Endothelial cell of umbilical vein (primary cell): Measurements from ENCODE around the gene MAP7D2. TPM values are rescaled to one million over a fixed set of nuclear protein-coding genes. Genes with fewer than 3 reads are reported as not detected.
A peak's percentile ranks its signal among the peaks of the same experiment; 100 is the strongest.

Experiments
- BruUV-seq: library from RNA; stranded (reverse); fragments of 400-500 nt; replicated peaks from 2 replicates; lab custom pipeline; 2021; lab: Mats Ljungman, UMichigan
- CTCF ChIA-PET: fragments of 300-600, 350-600 bp; sonication (Branson Sonifier 250); formaldehyde crosslinking; loops from one replicate; lab custom pipeline; 2021; ENCODE audit warnings: antibody characterized with exemption, inconsistent platforms; lab: Charles Lee
- POLR2A ChIA-PET: fragments of 300-600, 350-600 bp; sonication (Branson Sonifier 250); formaldehyde crosslinking; loops from one replicate; lab custom pipeline; 2021; ENCODE audit warnings: antibody characterized with exemption, inconsistent platforms; lab: Charles Lee
- DNase-seq: peaks from one replicate; pipeline ENCODE4 v3.0.0-alpha.2; 2011; ENCODE audit warnings: low read depth, low spot score
- FAIRE-seq: peaks from 2 replicates; lab custom pipeline; 2011; peaks lifted over from hg19 to GRCh38; lab: Jason Lieb, UNC
- H2AFZ ChIP-seq: 2 replicates; pipeline ENCODE4 v1.6.0; 2012; ENCODE audit warnings: low read depth, low read length, control low read depth, inconsistent platforms
- H3K27ac ChIP-seq: 2 replicates; pipeline ENCODE4 v1.5.1; 2011; ENCODE audit warnings: low read depth, mild to moderate bottlenecking, control low read depth, low read length, moderate library complexity; ENCODE audit not compliant: insufficient read depth
- H3K27me3 ChIP-seq, 2 experiments: 2 replicates each; pipeline versions ENCODE4 v1.6.0 to v1.6.1; 2011; ENCODE audit warnings: low read length in 2 of 2, mixed read lengths in 1 of 2; ENCODE audit not compliant: control insufficient read depth in 2 of 2, insufficient read depth in 2 of 2
- H3K36me3 ChIP-seq, 2 experiments: 2 replicates in 1 of 2; 3 replicates in 1 of 2; pipeline ENCODE4 v1.5.1; 2011; ENCODE audit warnings: low read length in 2 of 2, mild to moderate bottlenecking in 1 of 2, moderate library complexity in 1 of 2; ENCODE audit not compliant: control insufficient read depth in 2 of 2, insufficient read depth in 2 of 2; ENCODE audit errors: extremely low read depth in 1 of 2
- H3K4me1 ChIP-seq: 3 replicates; pipeline ENCODE4 v1.5.1; 2011; ENCODE audit warnings: mild to moderate bottlenecking, low read length; ENCODE audit not compliant: control insufficient read depth, insufficient read depth; ENCODE audit errors: extremely low read depth
- H3K4me2 ChIP-seq: 2 replicates; pipeline ENCODE4 v1.6.1; 2011; ENCODE audit warnings: low read length, control low read depth, mixed read lengths; ENCODE audit not compliant: insufficient read depth
- H3K4me3 ChIP-seq, 3 experiments: fragments of 200-600 bp in 1 of 3; sonication (generic), shearing (Covaris generic) in 1 of 3; replicated peaks in 1 of 3; 2 replicates each; pipeline ENCODE4 v1.5.1; 2011 to 2016; ENCODE audit warnings: control low read depth in 3 of 3, low read length in 3 of 3, mild to moderate bottlenecking in 2 of 3, inconsistent platforms in 1 of 3, low read depth in 1 of 3, moderate library complexity in 1 of 3; ENCODE audit not compliant: insufficient read depth in 1 of 3
- H3K79me2 ChIP-seq: 2 replicates; pipeline ENCODE4 v1.6.0; 2012; ENCODE audit warnings: low read length, inconsistent platforms; ENCODE audit not compliant: control insufficient read depth, insufficient read depth
- H3K9ac ChIP-seq: replicated peaks from 2 replicates; pipeline ENCODE3; 2011; ENCODE audit warnings: low read length, control low read depth; ENCODE audit not compliant: insufficient read depth; ENCODE audit errors: extremely low read depth
- H3K9me1 ChIP-seq: replicated peaks from 3 replicates; pipeline ENCODE4 v1.6.0; 2011; ENCODE audit warnings: mild to moderate bottlenecking, low read length; ENCODE audit not compliant: control insufficient read depth, insufficient read depth; ENCODE audit errors: extremely low read depth
- H3K9me3 ChIP-seq: replicated peaks from 2 replicates; pipeline ENCODE4 v1.5.1; 2012; ENCODE audit warnings: low read length, inconsistent platforms; ENCODE audit not compliant: control insufficient read depth, insufficient read depth
- H4K20me1 ChIP-seq: replicated peaks from 2 replicates; pipeline ENCODE3; 2011; ENCODE audit warnings: mild to moderate bottlenecking, low read length; ENCODE audit not compliant: control insufficient read depth, insufficient read depth; ENCODE audit errors: extremely low read depth
- CTCF ChIP-seq, 2 donors: IDR thresholded peaks; 1 replicate in 1 of 2; 2 replicates in 1 of 2; pipeline ENCODE4 v1.5.1; 2011; ENCODE audit warnings: low read length in 2 of 2, mild to moderate bottlenecking in 2 of 2, moderate library complexity in 2 of 2, control low read depth in 1 of 2, inconsistent platforms in 1 of 2, low read depth in 1 of 2; ENCODE audit not compliant: insufficient read depth in 1 of 2; ENCODE audit errors: extremely low read depth in 1 of 2
- FOS ChIP-seq: IDR thresholded peaks from 2 replicates; pipeline ENCODE4 v1.6.1; 2011; ENCODE audit warnings: mild to moderate bottlenecking, low read length, moderate library complexity, borderline replicate concordance; ENCODE audit not compliant: insufficient read depth
- MAX ChIP-seq: IDR thresholded peaks from 2 replicates; pipeline ENCODE4 v1.6.1; 2011; ENCODE audit not compliant: insufficient read depth, insufficient read length
- dilution Hi-C: fragments of 300-500 bp; cut with MboI; formaldehyde crosslinking; loops from one replicate; pipeline ENCODE4 v1.15.0; 2019; ENCODE audit warnings: low sequenced_read_pairs; ENCODE audit not compliant: extremely low pct_ligation_motif_present
- intact Hi-C: fragments of 100-400 bp; cut with micrococcal nuclease; formaldehyde crosslinking; loops from one replicate; pipeline ENCODE4 v1.10.0; 2022
- polyA plus RNA-seq, 4 experiments: library from polyadenylated mRNA; depleted of rRNA in 3 of 4; stranded (reverse) in 3 of 4; unstranded in 1 of 4; fragments of >200 nt; gene quantifications; 2 replicates each; pipeline versions ENCODE4 v1.2.1 to v1.2.3, GENCODE V29; 2011 to 2012; ENCODE audit warnings: missing spikeins in 1 of 4
- total RNA-seq: library from RNA; stranded (reverse); gene quantifications from 2 replicates; pipeline ENCODE4 v1.2.3, GENCODE V29; 2021

Gene MAP7D2
- total and polyA plus RNA-seq, 2 donors (not counting 3 experiments of a cell fraction or from before 2014, with no cell fraction given) = 0.08 to 0.15 TPM

- Histone ChIP-seq H3K9me3 (no peaks in the 10 kb centered on the region), H3K79me2 (no peaks in the 10 kb centered on the region), H3K4me1 (peaks cover 4% of the 10 kb centered on the region), H3K36me3 (no peaks in the 10 kb centered on the region), H3K9ac (no peak overlapping the region), H4K20me1 (no peaks in the 10 kb centered on the region), H3K27me3 (no peaks in the 10 kb centered on the region), H3K4me3 (no peak overlapping the region), H3K27ac (no peak overlapping the region), H3K9me1 (no peaks in the 10 kb centered on the region), H2AFZ (no peak overlapping the region), H3K4me2 (no peak overlapping the region)
- peak; percentile 73 for FAIRE-seq
- BruUV-seq = no TSS peak
- TF ChIP-seq FOS (no peak), CTCF (IDR thresholded peaks at IDR 0.05; ENCODE audit: extremely low read depth in 1 of 2, insufficient read depth in 1 of 2, low read depth in 1 of 2, low read length in 2 of 2) (peak in 1 of 2 donors; percentile 15)
- intact Hi-C loops (loop anchor here (1.0 to 10.0 kb wide), 4 partner anchors 76 to 694 kb away; partner anchors contain the start of gene BCLAF3), dilution Hi-C loops (no loop called here)
- ChIA-PET POLR2A (no interaction called here), CTCF (interaction anchor here (0.6 to 2.8 kb wide), 12 partner anchors 11 to 698 kb away, joined by 3 to 61 read pairs (median 5); no protein-coding TSS in a partner anchor)
- peak; percentile 11 for DNase-seq
Observed at GRCh38 chrX:20066968-20067708, 49.6 kb downstream of the MAP7D2 start.

GRCh38 chrX:20063716-20064351 is 52.9 kb downstream of the MAP7D2 start:
- dilution Hi-C loops (no loop called here), intact Hi-C loops (loop anchor here (10.0 kb wide), 1 partner anchor 519 kb away; no protein-coding TSS in a partner anchor)
- ChIA-PET POLR2A (no interaction called here), CTCF (interaction anchor here (0.8 kb wide), 1 partner anchor 159 kb away, joined by 5 read pairs; no protein-coding TSS in a partner anchor)
- FAIRE-seq = no peak
- Histone ChIP-seq H3K4me1 (peaks cover 4% of the 10 kb centered on the region), H2AFZ (no peak overlapping the region), H3K4me2 (no peak overlapping the region), H3K9me3 (no peaks in the 10 kb centered on the region), H3K27ac (no peak overlapping the region), H3K9me1 (no peaks in the 10 kb centered on the region), H4K20me1 (no peaks in the 10 kb centered on the region), H3K36me3 (no peaks in the 10 kb centered on the region), H3K79me2 (no peaks in the 10 kb centered on the region), H3K27me3 (no peaks in the 10 kb centered on the region), H3K9ac (no peak overlapping the region), H3K4me3 (no peak overlapping the region)
- peak in 1 of 2 donors; percentile 6 for TF ChIP-seq CTCF (IDR thresholded peaks at IDR 0.05; ENCODE audit: extremely low read depth in 1 of 2, insufficient read depth in 1 of 2, low read depth in 1 of 2, low read length in 2 of 2)
- TF ChIP-seq MAX = no peak
- DNase-seq = no peak
- BruUV-seq = no TSS peak
